ENCODE data around the gene OSBP2.

DNA sequence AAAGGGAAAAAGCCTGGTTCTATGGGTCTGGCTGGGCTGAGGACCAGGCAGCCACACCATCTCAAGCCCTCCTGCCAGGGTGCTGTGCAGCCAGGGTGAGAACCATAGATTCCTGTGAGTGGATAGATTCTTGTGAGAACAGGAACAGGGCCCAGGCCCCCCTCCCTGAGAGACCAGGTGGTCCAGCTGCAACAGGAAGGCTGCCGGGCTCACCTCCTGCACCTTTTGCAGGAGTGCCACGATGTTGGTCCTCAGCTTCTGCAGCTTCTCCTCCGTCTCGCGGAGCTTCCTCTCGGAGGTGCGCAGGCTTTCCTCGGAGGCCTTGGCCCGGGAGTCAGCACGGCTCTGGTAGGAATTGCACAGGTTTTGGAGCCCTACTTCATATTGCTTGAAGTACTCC, 233.1 kb downstream of the OSBP2 start:
- TF ChIP-seq CTCF (IDR thresholded peaks at IDR 0.05): no peak
- no peak for TF ChIP-seq POLR2A (IDR thresholded peaks at IDR 0.05)

Data from right lobe of liver (tissue), 4 donors.